Activated gamma-delta T cell treated with anti-CD3 and anti-CD28 coated beads, Interleukin-2, amount 50 U/mL, for 16 hours (primary cell): Measurements from ENCODE around the gene DOHH.

Source experiments
- DNase-seq: peaks from one replicate; pipeline ENCODE4 v3.0.0-alpha.2; 2020; ENCODE audit warnings: low read depth

Gene DOHH

DNA sequence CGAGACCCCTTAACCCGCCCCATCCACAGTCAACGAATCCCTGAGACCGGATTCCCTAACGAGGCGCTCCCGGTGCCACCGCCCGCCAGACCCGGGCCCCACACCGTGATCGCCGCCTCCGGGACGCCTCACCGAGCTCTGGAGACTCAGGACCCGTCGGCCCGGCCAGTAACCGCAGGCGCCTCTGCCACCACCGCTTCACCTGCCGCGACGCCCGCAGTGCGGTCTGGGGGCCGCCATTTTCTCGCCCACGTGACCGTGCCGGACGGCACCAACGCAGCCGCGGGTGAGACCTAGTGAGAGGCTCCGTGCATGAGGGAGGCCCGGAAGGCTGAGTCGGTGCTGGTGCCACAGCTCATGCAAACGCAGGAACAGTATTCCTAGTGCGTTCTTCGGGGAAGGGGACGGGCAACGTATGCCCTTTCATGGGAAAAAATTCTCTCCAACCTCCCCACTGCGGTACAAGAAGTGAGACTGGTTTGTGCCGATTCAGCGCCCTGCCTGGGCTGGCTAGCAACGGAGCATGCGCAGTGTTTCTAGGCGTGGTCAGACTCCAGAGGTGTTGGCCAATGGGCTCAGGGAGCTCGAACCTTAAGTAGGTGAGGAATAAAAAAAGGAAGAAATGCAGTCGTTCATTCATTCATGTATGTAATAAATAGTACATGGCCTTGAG lies at the start of gene DOHH:
Gene DOHH, minus strand, starts transcription at position 246 of the 673 bp plus-strand sequence. CDS start 3,860 bp downstream, outside the sequence.
- peak; percentile 91 for DNase-seq

- no peak for DNase-seq
These were observed 49.3 kb upstream of the DOHH start for GRCh38 chr19:3549816-3550215.

GRCh38 chr19:3548606-3549005 lies 48.1 kb upstream of the DOHH start:
- no peak for DNase-seq

- DNase-seq, result no peak
These were observed 47.4 kb upstream of the DOHH start for GRCh38 chr19:3547767-3548282.

GRCh38 chr19:3547301-3547731 lies 46.8 kb upstream of the DOHH start:
- no peak for DNase-seq

- no peak for DNase-seq
These were observed 45.6 kb upstream of the DOHH start for GRCh38 chr19:3546119-3546518.

DNA sequence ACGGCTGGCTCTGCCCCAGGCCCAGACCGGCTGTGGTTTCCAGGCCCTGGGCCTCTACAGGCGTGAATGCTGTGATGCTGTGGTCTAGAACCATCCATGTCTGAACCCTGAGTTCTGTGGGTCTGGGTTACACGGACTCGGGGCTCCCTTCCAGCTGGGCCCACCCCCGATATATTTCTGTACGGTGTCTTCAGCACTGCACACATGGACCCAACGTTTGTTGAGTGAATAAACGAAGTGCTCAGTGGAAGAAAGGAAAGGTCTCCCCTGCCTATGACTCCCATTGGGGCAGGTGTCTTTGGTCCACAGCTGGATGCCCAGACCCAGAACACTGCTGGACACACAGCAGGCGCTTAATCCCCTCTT lies 45.2 kb upstream of the DOHH start:
- DNase-seq, result no peak

DNA sequence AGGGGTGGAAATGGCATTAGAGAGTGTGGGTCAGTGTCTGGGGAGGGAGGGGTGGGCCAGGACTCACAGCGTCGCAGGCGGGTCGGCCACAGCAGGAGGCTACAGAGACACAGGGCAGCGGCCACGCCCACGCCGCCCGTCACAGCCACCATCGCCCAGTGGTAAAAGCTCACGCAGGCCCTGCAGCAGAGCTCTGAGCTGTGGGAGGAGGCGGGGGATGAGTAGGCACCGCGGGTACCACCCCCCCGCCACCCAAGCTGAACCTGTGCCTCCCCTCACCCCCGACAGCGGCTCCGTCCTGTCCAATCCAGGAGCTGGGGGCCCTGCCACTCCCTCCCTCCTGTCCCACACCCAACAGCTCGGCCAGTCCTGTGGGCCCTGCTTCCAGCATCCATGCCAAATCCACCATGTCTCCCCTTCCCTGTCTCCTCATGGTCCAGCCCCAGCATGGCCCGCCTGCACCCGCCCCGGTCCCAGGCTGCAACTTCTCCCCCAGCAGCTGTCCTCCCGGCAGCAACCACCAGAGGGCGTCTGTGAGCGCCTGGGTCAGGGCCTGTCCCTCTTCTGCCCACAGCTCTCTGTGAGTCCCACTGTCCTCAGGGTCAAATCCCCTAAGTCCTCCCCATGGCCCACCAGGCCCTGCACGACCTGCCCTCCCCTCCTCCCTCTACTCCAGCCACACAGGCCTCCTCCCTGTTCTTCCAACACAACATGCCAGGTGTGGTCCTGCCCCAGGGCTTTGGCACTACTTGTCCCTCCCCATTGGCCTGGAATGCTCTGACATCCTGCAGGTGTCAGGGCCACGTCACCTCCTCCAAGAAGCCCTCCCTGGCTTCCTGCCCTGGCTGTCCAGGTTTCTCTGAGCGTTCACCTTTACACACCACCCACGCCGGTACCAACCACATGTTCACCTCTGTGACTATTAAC lies 44.5 kb upstream of the DOHH start:
- peak; percentile 74 for DNase-seq

DNA sequence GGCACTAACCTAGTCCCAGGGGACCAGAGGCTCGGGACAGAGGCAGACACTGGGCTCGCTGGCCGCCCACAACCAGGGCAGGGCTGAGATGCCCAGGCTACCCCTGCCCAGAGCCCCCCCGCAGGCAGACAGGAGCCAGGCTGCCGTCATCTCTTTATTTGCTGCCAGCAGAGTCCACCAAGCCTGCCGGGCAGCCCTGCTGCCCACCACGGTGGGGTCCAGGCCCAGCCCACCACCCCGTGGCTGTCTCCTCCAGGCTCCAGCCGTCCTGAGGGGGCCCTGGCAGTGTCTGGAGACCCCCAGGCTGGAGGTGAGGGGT lies 43.5 kb upstream of the DOHH start:
- DNase-seq, result no peak

GRCh38 chr19:3543150-3544057 lies 42.9 kb upstream of the DOHH start:
- no peak for DNase-seq

GRCh38 chr19:3539756-3540118 lies 39.3 kb upstream of the DOHH start:
- no peak for DNase-seq

DNA sequence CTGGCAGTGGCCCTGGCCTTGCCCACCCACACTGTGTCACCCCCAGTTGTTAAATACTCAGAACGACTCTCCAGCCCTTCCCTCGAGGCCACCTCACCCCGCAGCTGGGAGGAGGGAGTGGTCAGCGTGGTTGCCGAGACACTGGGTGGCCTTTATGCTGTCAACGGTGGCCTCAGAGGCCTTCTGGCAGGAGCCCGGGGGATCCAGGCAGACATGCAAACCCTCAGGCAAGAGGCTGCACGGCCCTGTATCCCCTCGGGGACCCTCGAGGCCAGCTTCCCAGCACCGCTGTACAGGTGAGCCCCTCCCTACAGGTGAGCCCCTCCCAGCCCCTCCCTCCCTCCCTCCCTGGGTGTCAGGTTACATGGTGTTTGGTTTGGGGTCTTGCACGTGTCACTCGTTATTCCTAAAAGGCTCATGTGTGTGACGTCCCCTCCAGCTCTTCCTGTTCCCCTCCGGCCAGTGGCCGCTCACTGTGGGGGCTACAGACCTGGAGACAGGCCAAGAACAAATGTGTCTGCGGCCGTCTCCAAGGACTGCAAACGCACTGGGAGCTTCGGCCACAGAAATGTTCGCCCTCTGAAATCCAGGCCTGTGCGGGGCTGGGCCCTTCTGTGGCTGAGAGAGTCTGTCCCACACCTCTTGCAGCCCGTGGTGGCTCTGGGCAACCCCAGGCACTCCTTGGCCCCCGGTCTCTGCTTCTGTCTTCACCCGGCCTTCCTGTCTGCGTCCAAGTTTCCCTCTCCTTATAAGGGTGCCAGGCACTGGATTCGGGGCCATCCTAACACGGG lies 38.7 kb upstream of the DOHH start, which contains the start of gene TEKTIP1:
Gene TEKTIP1, plus strand, starts transcription at position 210 of the 791 bp plus-strand sequence. Its CDS starts 4 bp downstream, at position 214.
- DNase-seq, result no peak

- no peak for DNase-seq
These were observed 37.9 kb upstream of the DOHH start for GRCh38 chr19:3538258-3538929.

- DNase-seq, result no peak
These were observed 37.2 kb upstream of the DOHH start for GRCh38 chr19:3537438-3538240.

DNA sequence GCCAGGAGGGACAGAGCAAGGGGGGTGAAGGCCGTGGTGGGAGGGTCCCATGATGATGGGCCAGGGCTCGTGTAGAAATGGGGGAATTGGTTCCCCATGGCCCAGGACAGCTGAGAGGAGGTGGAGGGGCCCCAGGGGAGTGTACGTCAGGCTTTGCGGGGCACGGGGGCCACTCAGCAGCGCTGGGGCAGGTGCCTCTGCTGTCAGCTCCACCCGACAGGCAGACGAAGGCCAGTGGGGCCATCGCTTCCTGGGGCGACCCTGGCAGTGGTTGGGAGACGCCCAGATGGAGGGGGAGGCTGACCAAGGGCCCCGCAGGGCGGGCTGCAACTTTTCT lies 36.6 kb upstream of the DOHH start:
- DNase-seq, result no peak

DNA sequence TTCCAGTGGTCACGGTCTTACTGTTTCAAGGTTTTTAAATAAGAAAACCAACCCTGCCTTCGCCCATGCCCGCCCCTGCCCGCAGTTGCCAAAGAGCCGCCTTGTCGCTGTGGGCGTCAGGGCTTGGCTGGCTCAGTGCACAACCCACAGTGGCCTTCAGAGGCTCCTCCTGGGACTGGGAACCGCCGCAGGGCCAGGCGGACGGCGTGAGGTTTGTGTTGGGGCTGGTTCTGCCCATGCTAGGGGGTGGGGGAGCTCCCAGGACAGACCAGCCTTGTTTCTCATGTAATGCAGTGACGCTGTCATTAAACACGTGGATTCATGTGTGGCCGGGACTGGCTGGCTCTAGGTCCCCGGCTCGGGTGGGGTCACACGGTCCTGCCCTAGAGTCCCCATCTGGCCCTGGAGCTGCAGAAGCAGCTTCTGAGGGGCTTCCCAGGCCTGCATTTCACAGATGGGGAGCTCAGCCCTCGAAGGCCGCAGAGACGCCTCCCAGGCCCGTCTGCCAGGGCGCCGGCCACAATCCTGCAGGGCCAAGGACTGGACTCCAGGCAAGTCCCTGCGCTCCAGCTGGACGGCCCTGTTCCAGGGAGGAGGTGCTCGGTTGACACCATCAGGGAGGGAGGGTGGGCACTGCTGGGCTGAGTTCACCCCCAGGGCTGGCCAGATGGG lies 36.1 kb upstream of the DOHH start:
- DNase-seq, result no peak

- DNase-seq, result no peak
These were observed 35.5 kb upstream of the DOHH start for GRCh38 chr19:3535981-3536380.

GRCh38 chr19:3535563-3535965 lies 35.1 kb upstream of the DOHH start:
- DNase-seq, result no peak

DNA sequence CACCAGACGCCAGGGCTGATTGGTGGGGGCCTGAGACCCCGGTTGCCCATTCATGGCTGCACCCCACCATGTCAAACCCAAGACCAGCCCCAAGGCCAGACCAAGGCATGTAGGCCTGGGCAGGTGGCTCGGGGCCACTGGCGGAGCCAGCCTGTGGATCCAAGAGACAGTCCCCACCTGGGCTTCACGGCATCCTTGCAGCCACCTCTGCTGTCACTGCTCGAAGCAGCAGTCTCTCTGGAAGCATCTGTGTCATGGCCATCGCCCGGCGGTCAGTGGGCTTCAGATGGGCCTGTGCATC lies 34.7 kb upstream of the DOHH start:
- DNase-seq, result no peak
